Endodermal cell (in vitro differentiated cells): ENCODE measurements around the gene SMPD2. TPM values are rescaled to one million over a fixed set of nuclear protein-coding genes. Genes with fewer than 3 reads are reported as not detected.

Experiments used
- DNase-seq: peaks from one replicate; pipeline ENCODE4 v3.0.0-alpha.2; 2017
- H3K27ac ChIP-seq: 2 replicates; pipeline ENCODE4 v1.5.1; 2013; ENCODE audit warnings: mild to moderate bottlenecking, low read depth, low read length, moderate library complexity
- H3K27me3 ChIP-seq: 2 replicates; pipeline ENCODE4 v1.6.1; 2013; ENCODE audit warnings: mild to moderate bottlenecking, low read length, moderate library complexity; ENCODE audit not compliant: insufficient read depth, control insufficient read depth, poor library complexity, severe bottlenecking
- H3K36me3 ChIP-seq: 2 replicates; pipeline ENCODE4 v1.7.0; 2013; ENCODE audit warnings: mild to moderate bottlenecking, low read length, moderate library complexity; ENCODE audit not compliant: control insufficient read depth, insufficient read depth
- H3K4me1 ChIP-seq: one replicate; pipeline ENCODE4 v1.7.0; 2013; ENCODE audit warnings: low read length; ENCODE audit not compliant: control insufficient read depth, insufficient read depth
- H3K4me3 ChIP-seq: 2 replicates; pipeline ENCODE4 v1.5.1; 2013; ENCODE audit warnings: mild to moderate bottlenecking, low read length, moderate library complexity
- H3K9ac ChIP-seq: 2 replicates; pipeline ENCODE4 v1.6.1; 2013; ENCODE audit warnings: mild to moderate bottlenecking, low read length, moderate library complexity; ENCODE audit not compliant: poor library complexity, severe bottlenecking; ENCODE audit errors: extremely low read depth
- H3K9me3 ChIP-seq: 2 replicates; pipeline ENCODE4 v1.6.1; 2013; ENCODE audit warnings: mild to moderate bottlenecking, low read length, moderate library complexity; ENCODE audit not compliant: control insufficient read depth
- H3K27ac Mint-ChIP-seq: 2 replicates; pipeline ENCODE4 v1.8.0; 2020; ENCODE audit warnings: mixed read lengths
- H3K27me3 Mint-ChIP-seq: 2 replicates; pipeline ENCODE4 v1.8.0; 2021; ENCODE audit warnings: mild to moderate bottlenecking, mixed read lengths; ENCODE audit not compliant: insufficient read depth
- H3K36me3 Mint-ChIP-seq: 2 replicates; pipeline ENCODE4 v1.8.0; 2020; ENCODE audit warnings: low read depth, mixed read lengths
- H3K4me1 Mint-ChIP-seq: 2 replicates; pipeline ENCODE4 v1.8.0; 2020; ENCODE audit warnings: mixed read lengths
- H3K4me3 Mint-ChIP-seq: 2 replicates; pipeline ENCODE4 v1.8.0; 2020; ENCODE audit warnings: mild to moderate bottlenecking, moderate library complexity, mixed read lengths
- H3K9me3 Mint-ChIP-seq: 2 replicates; pipeline ENCODE4 v1.8.0; 2020; ENCODE audit warnings: mild to moderate bottlenecking, mixed read lengths
- CTCF ChIP-seq: fragments of 200-600 bp; sonication (generic); conservative IDR thresholded peaks from 2 replicates; pipeline ENCODE4 v1.5.0; 2021; ENCODE audit warnings: antibody characterized with exemption, mild to moderate bottlenecking
- WGBS, 2 experiments: methylation state at CpG; one replicate each; pipeline versions ENCODE4 v1.1.5 to v1.1.7; 2013; ENCODE audit warnings: missing lambda C conversion rate in 2 of 2, mixed read lengths in 1 of 2; ENCODE audit not compliant: insufficient coverage in 1 of 2, insufficient read length in 1 of 2; 5-methylcytosine and 5-hydroxymethylcytosine counted together
- total RNA-seq, 2 donors: library from RNA; stranded (reverse); fragmentation: NEBNext Ultra II Directional in 1 of 2; extraction: Animal tissue kit (Norgen Biotek cat#: 25700) in 1 of 2; gene quantifications; 2 replicates in 1 of 2; 3 replicates in 1 of 2; pipeline ENCODE4 v1.2.1, GENCODE V29; 2021

SMPD2 gene
- total RNA-seq, 2 donors from 2014 or later = 11.1 to 12.0 TPM

GRCh38 chr6:109456111-109456583 lies 15.6 kb downstream of the SMPD2 start:
- 4 to 9% methylated on average over 16 to 38 of the region's 38 CpGs for WGBS, 2 experiments
- DNase-seq = peak; percentile 84
- Histone ChIP-seq H3K27me3 (peaks cover 32% of the 10 kb centered on the region), H3K4me1 (peaks cover 9% of the 10 kb centered on the region), H3K9me3 (peaks cover 2% of the 10 kb centered on the region), H3K27ac (peak overlapping the region; percentile 38), H3K4me3 (peak overlapping the region; percentile 77), H3K9ac (no peak overlapping the region), H3K36me3 (peaks cover under 1% of the 10 kb centered on the region)
- peaks cover 5% of the 10 kb centered on the region for H3K36me3 Mint-ChIP-seq
- no peak overlapping the region for H3K27ac Mint-ChIP-seq
- peak overlapping the region; percentile 79 for H3K4me3 Mint-ChIP-seq
- peak; percentile 41 for TF ChIP-seq CTCF
- peaks cover 33% of the 10 kb centered on the region for H3K4me1 Mint-ChIP-seq
- peaks cover 2% of the 10 kb centered on the region for H3K9me3 Mint-ChIP-seq
- peaks cover 40% of the 10 kb centered on the region for H3K27me3 Mint-ChIP-seq

GRCh38 chr6:109456710-109457561 lies 16.4 kb downstream of the SMPD2 start:
- Histone ChIP-seq H3K36me3 (peaks cover 7% of the 10 kb centered on the region), H3K9me3 (peaks cover 4% of the 10 kb centered on the region), H3K4me1 (peaks cover 9% of the 10 kb centered on the region), H3K27ac (no peak overlapping the region), H3K4me3 (peak overlapping the region; percentile 77), H3K9ac (no peak overlapping the region), H3K27me3 (peaks cover 32% of the 10 kb centered on the region)
- Mint-ChIP-seq H3K36me3 (peaks cover 11% of the 10 kb centered on the region), H3K4me1 (peaks cover 33% of the 10 kb centered on the region), H3K4me3 (peak overlapping the region; percentile 79), H3K27me3 (peaks cover 43% of the 10 kb centered on the region), H3K9me3 (peaks cover 2% of the 10 kb centered on the region), H3K27ac (no peak overlapping the region)
- TF ChIP-seq CTCF = no peak
- 86 to 87% methylated on average over 12 to 16 of the region's 16 CpGs for WGBS, 2 experiments
- DNase-seq = no peak

GRCh38 chr6:109457562-109457996 lies 17.1 kb downstream of the SMPD2 start:
- Mint-ChIP-seq H3K36me3 (peaks cover 18% of the 10 kb centered on the region), H3K27me3 (peaks cover 49% of the 10 kb centered on the region), H3K9me3 (peaks cover 2% of the 10 kb centered on the region), H3K4me1 (peaks cover 33% of the 10 kb centered on the region), H3K27ac (no peak overlapping the region), H3K4me3 (no peak overlapping the region)
- no peak for TF ChIP-seq CTCF
- Histone ChIP-seq H3K36me3 (peaks cover 13% of the 10 kb centered on the region), H3K9ac (no peak overlapping the region), H3K27ac (no peak overlapping the region), H3K27me3 (peaks cover 32% of the 10 kb centered on the region), H3K9me3 (peaks cover 4% of the 10 kb centered on the region), H3K4me3 (no peak overlapping the region), H3K4me1 (peaks cover 9% of the 10 kb centered on the region)
- 88 to 96% methylated on average over 5 to 6 of the region's 6 CpGs for WGBS, 2 experiments
- no peak for DNase-seq
